GM19397 (cell line): ENCODE measurements around the gene UTP25.
"Not testable (repeated sequence)": the region's sequence is repeated elsewhere in the genome, so short reads cannot be mapped to it uniquely, and the experiment has no call there.

ENCODE experiments used
- ATAC-seq: cut with Tn5 transposase; IDR thresholded peaks from one replicate; pipeline ENCODE4 v1.9.1; 2021; ENCODE audit warnings: mild to moderate bottlenecking, moderate library complexity; ENCODE audit not compliant: unreplicated experiment

The UTP25 gene

GRCh38 chr1:209890641-209891330 lies 63.0 kb downstream of the UTP25 start:
- ATAC-seq = no peak

- no peak for ATAC-seq
These were observed 66.0 kb downstream of the UTP25 start for GRCh38 chr1:209893751-209894150.

DNA sequence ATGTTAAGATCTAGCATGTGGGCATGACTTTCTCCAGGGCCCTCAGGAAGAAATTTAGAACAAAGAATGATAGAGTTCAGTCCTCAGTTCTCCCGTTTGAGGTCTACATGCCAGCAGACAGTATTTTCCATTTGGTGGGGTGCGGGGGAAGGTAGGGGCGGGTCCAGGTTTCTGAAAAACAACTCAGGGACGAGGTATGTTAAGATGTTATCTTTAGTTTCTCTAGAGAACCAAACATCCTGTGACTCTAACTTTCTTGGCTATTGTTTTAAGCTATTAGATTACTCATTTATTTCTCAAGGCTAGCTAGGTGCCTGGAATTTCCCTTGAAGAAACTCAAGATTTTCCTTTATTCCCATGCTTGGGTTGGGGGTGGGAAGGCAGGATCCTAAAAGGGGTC lies 67.9 kb downstream of the UTP25 start:
- no peak for ATAC-seq

- ATAC-seq = no peak
These were observed 68.6 kb downstream of the UTP25 start for GRCh38 chr1:209896346-209896745.

DNA sequence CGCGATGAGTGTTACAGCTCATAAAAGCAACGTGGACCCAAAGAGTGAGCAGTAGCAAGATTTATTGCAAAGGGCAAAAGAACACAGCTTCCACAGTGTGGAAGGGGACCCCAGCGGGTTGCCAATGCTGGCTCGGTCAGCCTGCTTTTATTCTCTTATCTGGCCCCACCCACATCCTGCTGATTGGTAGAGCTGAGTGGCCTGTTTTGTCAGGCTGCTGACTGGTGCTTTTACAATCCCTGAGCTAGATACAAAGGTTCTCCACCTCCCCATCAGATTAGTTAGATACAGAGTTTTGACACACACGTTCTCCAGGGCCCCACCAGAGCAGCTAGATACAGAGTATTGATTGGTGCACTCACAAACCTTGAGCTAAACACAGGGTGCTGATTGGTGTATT lies 70.5 kb downstream of the UTP25 start:
- ATAC-seq = not testable (repeated sequence)

DNA sequence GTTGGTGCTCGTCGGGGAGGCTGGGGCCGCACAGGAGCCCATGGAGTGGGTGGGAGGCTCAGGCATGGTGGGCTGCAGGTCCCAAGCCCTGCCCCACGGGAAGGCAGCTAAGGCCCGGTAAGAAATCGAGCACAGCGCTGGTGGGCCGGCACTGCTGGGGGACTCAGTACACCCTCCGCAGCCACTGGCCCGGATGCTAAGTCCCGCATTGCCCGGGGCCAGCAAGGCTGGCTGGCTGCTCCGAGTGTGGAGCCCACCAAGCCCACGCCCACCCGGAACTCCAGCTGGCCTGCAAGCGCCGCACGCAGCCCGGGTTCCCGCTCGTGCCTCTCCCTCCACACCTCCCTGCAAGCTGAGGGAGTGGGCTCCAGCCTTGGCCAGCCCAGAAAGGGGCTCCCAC lies 71.1 kb downstream of the UTP25 start:
- ATAC-seq = not testable (repeated sequence)

- no peak for ATAC-seq
These were observed 72.2 kb downstream of the UTP25 start for GRCh38 chr1:209899948-209900347.

DNA sequence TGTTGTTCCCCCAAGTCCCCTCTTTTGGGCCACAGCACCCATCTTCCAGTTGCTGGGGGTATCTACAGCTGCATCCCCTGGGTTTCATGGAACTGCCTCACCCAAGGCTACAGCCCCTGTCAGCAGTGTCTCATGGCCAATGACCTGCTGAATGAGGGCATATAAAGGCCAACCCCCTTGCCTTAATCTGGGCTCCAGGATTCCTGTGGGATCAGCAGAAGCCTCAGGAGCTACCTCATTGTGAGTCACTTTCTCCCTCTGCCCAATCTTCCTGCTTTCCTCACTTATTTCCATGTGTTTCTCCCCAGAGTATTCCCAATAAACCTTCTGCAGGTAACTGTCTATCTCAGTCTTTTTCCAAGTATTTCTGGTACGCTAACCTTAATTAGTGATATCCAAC lies 73.0 kb downstream of the UTP25 start:
- no peak for ATAC-seq

GRCh38 chr1:209901211-209901610 lies 73.4 kb downstream of the UTP25 start:
- ATAC-seq = no peak

DNA sequence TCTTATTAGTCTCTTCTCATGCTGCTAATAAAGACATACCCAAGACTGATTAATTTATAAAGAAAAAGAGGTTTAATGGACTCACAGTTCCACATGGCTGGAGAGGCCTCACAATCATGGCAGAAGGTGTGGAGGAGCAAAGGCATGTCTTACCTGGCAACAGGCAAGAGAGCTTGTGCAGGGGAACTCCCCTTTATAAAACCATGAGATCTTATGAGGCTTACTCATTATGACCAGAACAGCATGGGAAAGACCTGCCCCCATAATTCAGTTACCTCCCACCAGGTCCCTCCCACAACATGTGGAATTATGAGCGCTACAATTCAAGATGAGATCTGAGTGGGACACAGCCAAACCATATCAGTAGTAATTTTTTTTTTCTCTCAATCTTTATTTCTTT lies 77.0 kb downstream of the UTP25 start:
- not testable (repeated sequence) for ATAC-seq
